K562 (cell line): ENCODE results near the gene VSIG10L. TPM values are rescaled to one million over a fixed set of nuclear protein-coding genes. Genes with fewer than 3 reads are reported as not detected.

Experiments
- CHD7 ChIP-seq: fragments of 200-600 bp; sonication (generic); IDR thresholded peaks from one replicate; pipeline ENCODE4 v1.6.1; 2012; ENCODE audit warnings: mild to moderate bottlenecking, low read depth, low read length, inconsistent platforms
- REST ChIP-seq, 2 experiments: fragments of 450-650 bp; formaldehyde crosslinking in 1 of 2; IDR thresholded peaks; 2 replicates each; pipeline versions ENCODE4 v1.4.0 to v1.6.1; 2014 to 2020; ENCODE audit warnings: mild to moderate bottlenecking in 2 of 2, borderline replicate concordance in 1 of 2, low read depth in 1 of 2
- ZBTB26 ChIP-seq: fragments of 450-650 bp; formaldehyde crosslinking; IDR thresholded peaks from 2 replicates; pipeline ENCODE4 v1.4.0; 2022; ENCODE audit warnings: missing genetic modification characterization
- ZNF695 ChIP-seq: fragments of 450-650 bp; formaldehyde crosslinking; IDR thresholded peaks from 2 replicates; pipeline ENCODE4 v1.4.0; 2020; ENCODE audit warnings: mild to moderate bottlenecking, moderate library complexity
- polyA plus RNA-seq, 8 experiments: library from polyadenylated mRNA; depleted of rRNA in 4 of 8; stranded (reverse) in 5 of 8; unstranded in 3 of 8; fragments of >200 nt; fragmentation: Nextera tagmentation in 2 of 8; fragmentation: Illumina TruSeq in 1 of 8; extraction: Ambion mirVana in 2 of 8; extraction: Trizol in 1 of 8; gene quantifications; 2 replicates each; pipeline versions ENCODE4 v1.2.1 to v1.2.3, GENCODE V29; 2011 to 2014; ENCODE audit warnings: inconsistent platforms in 1 of 8, missing spikeins in 1 of 8
- total RNA-seq, 7 experiments: library from RNA; depleted of rRNA in 6 of 7; stranded (reverse); fragments of >200 nt in 6 of 7; fragmentation: Illumina TruSeq in 2 of 7; extraction: Trizol in 2 of 7; gene quantifications; 2 replicates each; pipeline versions ENCODE4 v1.2.1 to v1.2.3, GENCODE V29; 2011 to 2021; ENCODE audit warnings: low replicate concordance in 1 of 7

VSIG10L gene
- total and polyA plus RNA-seq, 9 of the 15 experiments (the other 6 are each of a cell fraction or from before 2014, with no cell fraction given): 1.1 to 7.6 (median 2.2) TPM

- peak; percentile 78 for TF ChIP-seq REST (IDR thresholded peaks at IDR 0.05; ENCODE audit: borderline replicate concordance)
- no peak for TF ChIP-seq REST (CRISPR knock-in tag; IDR thresholded peaks at IDR 0.05; ENCODE audit: low read depth)
- TF ChIP-seq ZNF695 (CRISPR knock-in tag): no peak
- no peak for TF ChIP-seq CHD7
- no peak for TF ChIP-seq ZBTB26
Observed at GRCh38 chr19:51338563-51339312, 3.2 kb downstream of the VSIG10L start (continued).
